ENCODE measurements around the gene SPEG.

SPEG gene

GRCh38 chr2:219418155-219419011 is 16.3 kb upstream of the SPEG start, which contains the start of gene DES:
Gene DES (plus strand): TSS chr2:219418377. CDS start chr2:219418463, 86 bp downstream.
- TF ChIP-seq EZH2 (IDR thresholded peaks at IDR 0.05; ENCODE audit: borderline replicate concordance, low read length), result no peak
- TF ChIP-seq, protein P1, sequence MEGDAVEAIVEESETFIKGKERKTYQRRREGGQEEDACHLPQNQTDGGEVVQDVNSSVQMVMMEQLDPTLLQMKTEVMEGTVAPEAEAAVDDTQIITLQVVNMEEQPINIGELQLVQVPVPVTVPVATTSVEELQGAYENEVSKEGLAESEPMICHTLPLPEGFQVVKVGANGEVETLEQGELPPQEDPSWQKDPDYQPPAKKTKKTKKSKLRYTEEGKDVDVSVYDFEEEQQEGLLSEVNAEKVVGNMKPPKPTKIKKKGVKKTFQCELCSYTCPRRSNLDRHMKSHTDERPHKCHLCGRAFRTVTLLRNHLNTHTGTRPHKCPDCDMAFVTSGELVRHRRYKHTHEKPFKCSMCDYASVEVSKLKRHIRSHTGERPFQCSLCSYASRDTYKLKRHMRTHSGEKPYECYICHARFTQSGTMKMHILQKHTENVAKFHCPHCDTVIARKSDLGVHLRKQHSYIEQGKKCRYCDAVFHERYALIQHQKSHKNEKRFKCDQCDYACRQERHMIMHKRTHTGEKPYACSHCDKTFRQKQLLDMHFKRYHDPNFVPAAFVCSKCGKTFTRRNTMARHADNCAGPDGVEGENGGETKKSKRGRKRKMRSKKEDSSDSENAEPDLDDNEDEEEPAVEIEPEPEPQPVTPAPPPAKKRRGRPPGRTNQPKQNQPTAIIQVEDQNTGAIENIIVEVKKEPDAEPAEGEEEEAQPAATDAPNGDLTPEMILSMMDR (IDR thresholded peaks at IDR 0.05; ENCODE audit: low read length), result no peak
- no peak within 1 kb of the TSS for H2AFZ ChIP-seq (ENCODE audit: low read length)
- H3K36me3 ChIP-seq (ENCODE audit: insufficient read depth, low read length), result no peaks in the 10 kb centered on the region
- H3K27me3 ChIP-seq (ENCODE audit: insufficient read depth, low read length), result peaks cover 3% of the 10 kb centered on the region; the same call in 1 of the 2 replicates
- no peaks in the 10 kb centered on the region for H3K4me1 ChIP-seq (ENCODE audit: insufficient read depth, low read length, severe bottlenecking)
- no peaks in the 10 kb centered on the region for H3K9me3 ChIP-seq (ENCODE audit: low read length)
- no peaks in the 10 kb centered on the region for H4K20me1 ChIP-seq (ENCODE audit: insufficient read depth, low read length)
- H3K79me2 ChIP-seq (ENCODE audit: insufficient read depth, low read length), result no peaks in the 10 kb centered on the region
- no peak within 1 kb of the TSS for H3K27ac ChIP-seq (ENCODE audit: low read depth, low read length, poor library complexity, severe bottlenecking)
- H3K4me2 ChIP-seq (ENCODE audit: low read length), result no peak within 1 kb of the TSS
- H3K9me2 ChIP-seq (ENCODE audit: low read depth, low read length), result no peaks in the 10 kb centered on the region
- no peak within 1 kb of the TSS for H3K4me3 ChIP-seq (ENCODE audit: low read depth, low read length, poor library complexity, severe bottlenecking)
- H3F3A ChIP-seq (ENCODE audit: insufficient read depth, low read length), result no peaks in the 10 kb centered on the region
- no peak within 1 kb of the TSS for H3K9ac ChIP-seq (ENCODE audit: low read length)

DNA sequence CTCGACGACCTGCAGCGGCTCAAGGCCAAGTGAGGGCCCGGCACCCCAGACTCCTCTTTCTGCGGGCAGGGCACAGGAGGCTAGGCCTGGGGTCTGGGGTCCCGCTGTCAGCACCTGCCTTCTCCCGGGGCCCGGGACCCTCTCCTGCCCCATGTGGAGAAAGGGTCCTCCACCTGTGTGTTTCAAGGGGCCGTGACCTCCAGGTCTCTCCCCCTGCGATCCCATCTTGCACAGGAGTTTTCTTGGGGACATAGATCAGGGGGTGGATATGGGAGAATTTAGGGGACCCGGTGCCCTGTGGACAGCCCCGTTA is 15.7 kb upstream of the SPEG start:
- Histone ChIP-seq H3K9me3 (ENCODE audit: low read length) (no peaks in the 10 kb centered on the region), H3K27ac (ENCODE audit: low read depth, low read length, poor library complexity, severe bottlenecking) (no peak overlapping the region), H3K9me2 (ENCODE audit: low read depth, low read length) (no peaks in the 10 kb centered on the region), H3K4me2 (ENCODE audit: low read length) (no peak overlapping the region), H3K4me1 (ENCODE audit: insufficient read depth, low read length, severe bottlenecking) (no peaks in the 10 kb centered on the region), H3K4me3 (ENCODE audit: low read depth, low read length, poor library complexity, severe bottlenecking) (no peak overlapping the region), H3K79me2 (ENCODE audit: insufficient read depth, low read length) (no peaks in the 10 kb centered on the region), H2AFZ (ENCODE audit: low read length) (no peak overlapping the region), H3K9ac (ENCODE audit: low read length) (no peak overlapping the region), H3F3A (ENCODE audit: insufficient read depth, low read length) (no peaks in the 10 kb centered on the region), H3K36me3 (ENCODE audit: insufficient read depth, low read length) (no peaks in the 10 kb centered on the region), H3K27me3 (ENCODE audit: insufficient read depth, low read length) (peaks cover 3% of the 10 kb centered on the region; the same call in 1 of the 2 replicates), H4K20me1 (ENCODE audit: insufficient read depth, low read length) (no peaks in the 10 kb centered on the region)
- TF ChIP-seq, protein P1 (IDR thresholded peaks at IDR 0.05; ENCODE audit: low read length), result no peak
- TF ChIP-seq EZH2 (IDR thresholded peaks at IDR 0.05; ENCODE audit: borderline replicate concordance, low read length), result no peak

GRCh38 chr2:219419331-219420197 is 15.1 kb upstream of the SPEG start:
- Histone ChIP-seq H3K9me2 (ENCODE audit: low read depth, low read length) (no peaks in the 10 kb centered on the region), H3K9me3 (ENCODE audit: low read length) (no peaks in the 10 kb centered on the region), H4K20me1 (ENCODE audit: insufficient read depth, low read length) (no peaks in the 10 kb centered on the region), H3K9ac (ENCODE audit: low read length) (no peak overlapping the region), H3K79me2 (ENCODE audit: insufficient read depth, low read length) (no peaks in the 10 kb centered on the region), H3K4me1 (ENCODE audit: insufficient read depth, low read length, severe bottlenecking) (no peaks in the 10 kb centered on the region), H2AFZ (ENCODE audit: low read length) (no peak overlapping the region), H3K27ac (ENCODE audit: low read depth, low read length, poor library complexity, severe bottlenecking) (no peak overlapping the region), H3F3A (ENCODE audit: insufficient read depth, low read length) (no peaks in the 10 kb centered on the region), H3K36me3 (ENCODE audit: insufficient read depth, low read length) (no peaks in the 10 kb centered on the region), H3K4me3 (ENCODE audit: low read depth, low read length, poor library complexity, severe bottlenecking) (no peak overlapping the region), H3K27me3 (ENCODE audit: insufficient read depth, low read length) (peaks cover 3% of the 10 kb centered on the region; the same call in 1 of the 2 replicates), H3K4me2 (ENCODE audit: low read length) (no peak overlapping the region)
- TF ChIP-seq, protein P1 (IDR thresholded peaks at IDR 0.05; ENCODE audit: low read length), result no peak

Measured in OCI-LY1 (cell line).